IMR-90 (cell line): ENCODE data around the gene ERC2. TPM values are rescaled to one million over a fixed set of nuclear protein-coding genes. Genes with fewer than 3 reads are reported as not detected.

Source experiments
- ATAC-seq: fragments of 200-7000 bp; cut with Tn5 transposase; 2 replicates; pipeline ENCODE4 v1.9.1; 2020; ENCODE audit warnings: low read depth, mild to moderate bottlenecking, moderate library complexity
- BruUV-seq: library from RNA; stranded (reverse); fragments of 400-500 nt; replicated peaks from 2 replicates; lab custom pipeline; 2021; lab: Mats Ljungman, UMichigan
- CTCF ChIA-PET: fragments of 300-600 bp; formaldehyde crosslinking; extraction: SDS; loops from one replicate; lab custom pipeline; 2021; ENCODE audit warnings: antibody characterized with exemption; lab: Yijun Ruan, JAX
- POLR2A ChIA-PET: fragments of 300-600 bp; sonication (Branson Sonifier 250); formaldehyde crosslinking; loops from one replicate; lab custom pipeline; 2022; ENCODE audit warnings: antibody characterized with exemption; ENCODE audit not compliant: unreplicated experiment; lab: Charles Lee
- DNase-seq: peaks from one replicate; pipeline ENCODE4 v3.0.0; 2013
- H2AFZ ChIP-seq: replicated peaks from 2 replicates; pipeline ENCODE3; 2013; ENCODE audit warnings: low read length, mild to moderate bottlenecking; ENCODE audit not compliant: poor library complexity
- H2AK5ac ChIP-seq: 2 replicates; pipeline ENCODE4 v1.6.1; 2013; ENCODE audit warnings: low read depth, low read length, inconsistent platforms
- H2AK9ac ChIP-seq: replicated peaks from 2 replicates; pipeline ENCODE3; 2013; ENCODE audit warnings: mild to moderate bottlenecking, low read depth, low read length, moderate library complexity; ENCODE audit not compliant: poor library complexity
- H2BK120ac ChIP-seq: 2 replicates; pipeline ENCODE4 v1.6.1; 2013; ENCODE audit warnings: low read depth, low read length, inconsistent platforms
- H2BK15ac ChIP-seq: 3 replicates; pipeline ENCODE4 v1.6.1; 2013; ENCODE audit warnings: low read depth, low read length, inconsistent platforms
- H2BK20ac ChIP-seq: 2 replicates; pipeline ENCODE4 v1.6.1; 2013; ENCODE audit warnings: low read depth, mild to moderate bottlenecking, inconsistent platforms, low read length, moderate library complexity
- H2BK5ac ChIP-seq: 2 replicates; pipeline ENCODE4 v1.6.1; 2013; ENCODE audit warnings: mild to moderate bottlenecking, low read depth, low read length, inconsistent platforms; ENCODE audit not compliant: poor library complexity, severe bottlenecking
- H3K14ac ChIP-seq: replicated peaks from 2 replicates; pipeline ENCODE4 v1.6.1; 2013; ENCODE audit warnings: low read depth, low read length, inconsistent platforms
- H3K18ac ChIP-seq: 2 replicates; pipeline ENCODE4 v1.6.1; 2013; ENCODE audit warnings: low read depth, low read length, control low read depth
- H3K23ac ChIP-seq: 2 replicates; pipeline ENCODE4 v1.6.1; 2013; ENCODE audit warnings: low read depth, low read length, inconsistent platforms
- H3K27ac ChIP-seq: 2 replicates; pipeline ENCODE4 v1.5.1; 2013; ENCODE audit warnings: mild to moderate bottlenecking, control low read depth, low read length; ENCODE audit not compliant: insufficient read depth
- H3K27me3 ChIP-seq: 2 replicates; pipeline ENCODE4 v1.6.1; 2013; ENCODE audit warnings: low read length; ENCODE audit not compliant: control insufficient read depth, insufficient read depth
- H3K36me3 ChIP-seq: 2 replicates; pipeline ENCODE4 v1.6.1; 2013; ENCODE audit warnings: low read length, mixed read lengths; ENCODE audit not compliant: control insufficient read depth, insufficient read depth
- H3K4ac ChIP-seq: 2 replicates; pipeline ENCODE4 v1.6.1; 2013; ENCODE audit warnings: low read depth, low read length, inconsistent platforms
- H3K4me1 ChIP-seq: 2 replicates; pipeline ENCODE4 v1.6.1; 2013; ENCODE audit warnings: low read length, mixed read lengths; ENCODE audit not compliant: control insufficient read depth, insufficient read depth
- H3K4me2 ChIP-seq: 2 replicates; pipeline ENCODE4 v1.6.1; 2013; ENCODE audit warnings: low read depth, mild to moderate bottlenecking, control low read depth, low read length, moderate library complexity
- H3K4me3 ChIP-seq: 2 replicates; pipeline ENCODE4 v1.5.1; 2013; ENCODE audit warnings: low read depth, mild to moderate bottlenecking, control low read depth, low read length, moderate library complexity; ENCODE audit not compliant: insufficient read depth
- H3K56ac ChIP-seq: 2 replicates; pipeline ENCODE4 v1.6.1; 2013; ENCODE audit warnings: low read length, inconsistent platforms; ENCODE audit not compliant: insufficient read depth; ENCODE audit errors: extremely low read depth
- H3K79me1 ChIP-seq, 2 experiments: 2 replicates each; pipeline ENCODE4 v1.6.1; 2013; ENCODE audit warnings: low read length in 2 of 2, inconsistent platforms in 1 of 2, low read depth in 1 of 2
- H3K9ac ChIP-seq: 2 replicates; pipeline ENCODE4 v1.6.1; 2013; ENCODE audit warnings: low read depth, low read length, control low read depth
- H3K9me1 ChIP-seq: 2 replicates; pipeline ENCODE4 v1.6.1; 2013; ENCODE audit warnings: low read length, inconsistent platforms; ENCODE audit not compliant: insufficient read depth
- H3K9me3 ChIP-seq: 2 replicates; pipeline ENCODE4 v1.6.1; 2013; ENCODE audit warnings: low read length; ENCODE audit not compliant: control insufficient read depth, insufficient read depth
- H4K20me1 ChIP-seq: 2 replicates; pipeline ENCODE4 v1.6.1; 2013; ENCODE audit warnings: low read length, inconsistent platforms; ENCODE audit not compliant: insufficient read depth
- H4K5ac ChIP-seq: 2 replicates; pipeline ENCODE4 v1.6.1; 2013; ENCODE audit warnings: mild to moderate bottlenecking, low read depth, low read length, control low read depth
- H4K8ac ChIP-seq, 2 experiments: 2 replicates each; pipeline ENCODE4 v1.6.1; 2013; ENCODE audit warnings: low read depth in 2 of 2, low read length in 2 of 2, control low read depth in 1 of 2, inconsistent platforms in 1 of 2
- H4K91ac ChIP-seq: 2 replicates; pipeline ENCODE4 v1.6.1; 2013; ENCODE audit warnings: low read depth, low read length, inconsistent platforms; ENCODE audit not compliant: insufficient read depth
- MAFK ChIP-seq: IDR thresholded peaks from 2 replicates; pipeline ENCODE4 v1.6.1; 2012; ENCODE audit warnings: low read depth, low read length, improper control_type of control experiment
- MAZ ChIP-seq: IDR thresholded peaks from 2 replicates; pipeline ENCODE4 v1.6.1; 2012; ENCODE audit warnings: low read depth, mild to moderate bottlenecking, low read length, improper control_type of control experiment, moderate library complexity, borderline replicate concordance
- POLR2A ChIP-seq: IDR thresholded peaks from 2 replicates; pipeline ENCODE4 v1.6.1; 2012; ENCODE audit warnings: mild to moderate bottlenecking, low read depth, low read length
- WGBS, 2 experiments: methylation state at CpG; one replicate each; pipeline versions ENCODE4 v1.1.5 to v1.1.7; 2013; ENCODE audit warnings: missing lambda C conversion rate in 2 of 2; ENCODE audit not compliant: insufficient read length in 1 of 2; ENCODE audit errors: extremely low coverage in 2 of 2; 5-methylcytosine and 5-hydroxymethylcytosine counted together
- dilution Hi-C: fragments of 300-500 bp; cut with HindIII; formaldehyde crosslinking; loops from one replicate; pipeline ENCODE4 v1.14.3; 2018; ENCODE audit warnings: low sequenced_read_pairs; ENCODE audit not compliant: unreplicated experiment
- in situ Hi-C: fragments of 300-500 bp; cut with MboI; formaldehyde crosslinking; loops from 3 replicates; pipeline ENCODE4 v1.14.3; 2019; ENCODE audit warnings: low sequenced_read_pairs, inconsistent platforms, mixed read lengths
- intact Hi-C: fragments of 100-400 bp; cut with micrococcal nuclease; formaldehyde crosslinking; loops from 2 replicates; pipeline ENCODE4 v1.10.0; 2022
- polyA plus RNA-seq, 3 experiments: library from polyadenylated mRNA; depleted of rRNA; stranded (reverse); fragments of >200 nt; gene quantifications; 2 replicates each; pipeline ENCODE4 v1.2.3, GENCODE V29; 2012; ENCODE audit warnings: low replicate concordance in 1 of 3
- total RNA-seq: library from RNA; depleted of rRNA; stranded (reverse); fragments of >200 nt; gene quantifications from 2 replicates; pipeline ENCODE4 v1.2.3, GENCODE V29; 2012

ERC2 gene
- total and polyA plus RNA-seq, 2 of the 4 experiments (the other 2 are of a cell fraction): 0.17 to 0.18 TPM

- H3K4me3 ChIP-seq: no peak overlapping the region
- no TSS peak for BruUV-seq
- H4K8ac ChIP-seq: no peak overlapping the region
- CTCF ChIA-PET: no interaction called here
- intact Hi-C loops (no loop called here), dilution Hi-C loops (no loop called here), in situ Hi-C loops (no loop called here)
- no peak overlapping the region for H3K4me2 ChIP-seq
- H3K27me3 ChIP-seq: no peaks in the 10 kb centered on the region
- H3K56ac ChIP-seq: no peak overlapping the region
- no peak overlapping the region for H2AFZ ChIP-seq
- no peak for DNase-seq
- no peak overlapping the region for H2AK5ac ChIP-seq
- H2BK15ac ChIP-seq: peak overlapping the region; percentile 61; the same call in 1 of the 3 replicates
- WGBS, 2 experiments: no CpG with 5 or more reads among the region's 3 CpGs
- no peak overlapping the region for H4K5ac ChIP-seq
- H3K18ac ChIP-seq: no peak overlapping the region
- no peak overlapping the region for H2AK9ac ChIP-seq
- peaks cover 13% of the 10 kb centered on the region for H3K9me1 ChIP-seq
- POLR2A ChIA-PET: interaction anchor here (0.7 kb wide), 1 partner anchor 362 kb away, joined by 3 read pairs; no protein-coding TSS in a partner anchor
- H2BK120ac ChIP-seq: peak overlapping the region; percentile 92
- no peak overlapping the region for H2BK5ac ChIP-seq
- no peaks in the 10 kb centered on the region for H4K20me1 ChIP-seq
- no peak for TF ChIP-seq POLR2A
- TF ChIP-seq MAZ: no peak
- TF ChIP-seq MAFK: no peak
- no peak overlapping the region for H3K14ac ChIP-seq
- no peak overlapping the region for H3K27ac ChIP-seq
- 0 out of 2 replicates have a peak overlapping the region, but pooled peaks have one; percentile 95 for H2BK20ac ChIP-seq
- peak overlapping the region; percentile 1 for H3K4ac ChIP-seq
- no peaks in the 10 kb centered on the region for H3K9me3 ChIP-seq
- ATAC-seq: no peak
- no peak overlapping the region for H3K23ac ChIP-seq
- 0 out of 2 replicates have a peak overlapping the region, but pooled peaks have one; percentile 17 for H4K91ac ChIP-seq
- H3K4me1 ChIP-seq: peaks cover 10% of the 10 kb centered on the region
- no peaks in the 10 kb centered on the region for H3K36me3 ChIP-seq
- H3K79me1 ChIP-seq: no peaks in the 10 kb centered on the region
- H3K9ac ChIP-seq: no peak overlapping the region
These were observed 780.1 kb downstream of the ERC2 start for GRCh38 chr3:55688154-55688553.
